Activated CD4-positive, alpha-beta memory T cell treated with anti-CD3 and anti-CD28 coated beads, Interleukin-2, amount 10 ng/mL, durations not matched to agents 7 days and 5 days (primary cell): ENCODE measurements around the gene UTF1. TPM values are rescaled to one million over a fixed set of nuclear protein-coding genes. Genes with fewer than 3 reads are reported as not detected.

Experiments
- CTCF ChIA-PET: fragments of 350-600 bp; sonication (Branson Sonifier 250); formaldehyde crosslinking; loops from one replicate; lab custom pipeline; 2021; ENCODE audit warnings: antibody characterized with exemption, inconsistent platforms; lab: Charles Lee
- POLR2A ChIA-PET: fragments of 350-600 bp; sonication (Branson Sonifier 250); formaldehyde crosslinking; loops from one replicate; lab custom pipeline; 2021; ENCODE audit warnings: antibody characterized with exemption; lab: Charles Lee
- DNase-seq: peaks from one replicate; pipeline ENCODE4 v3.0.0-alpha.2; 2020
- H3K27ac Mint-ChIP-seq: one replicate; pipeline ENCODE4 v1.8.0; 2021; ENCODE audit warnings: mild to moderate bottlenecking, mixed read lengths
- H3K27me3 Mint-ChIP-seq: one replicate; pipeline ENCODE4 v1.8.0; 2021; ENCODE audit warnings: mixed read lengths
- H3K36me3 Mint-ChIP-seq: one replicate; pipeline ENCODE4 v1.8.0; 2021; ENCODE audit warnings: low read depth, mixed read lengths
- H3K4me1 Mint-ChIP-seq: one replicate; pipeline ENCODE4 v1.8.0; 2021; ENCODE audit warnings: mixed read lengths
- H3K4me3 Mint-ChIP-seq: one replicate; pipeline ENCODE4 v1.8.0; 2021; ENCODE audit warnings: mild to moderate bottlenecking, mixed read lengths
- H3K9me3 Mint-ChIP-seq: one replicate; pipeline ENCODE4 v1.8.0; 2021; ENCODE audit warnings: mixed read lengths
- total RNA-seq, 2 experiments: library from RNA; stranded (reverse); gene quantifications; one replicate each; pipeline ENCODE4 v1.2.3, GENCODE V29; 2021

UTF1 gene
- total RNA-seq, 2 experiments from 2014 or later = not detected

DNA sequence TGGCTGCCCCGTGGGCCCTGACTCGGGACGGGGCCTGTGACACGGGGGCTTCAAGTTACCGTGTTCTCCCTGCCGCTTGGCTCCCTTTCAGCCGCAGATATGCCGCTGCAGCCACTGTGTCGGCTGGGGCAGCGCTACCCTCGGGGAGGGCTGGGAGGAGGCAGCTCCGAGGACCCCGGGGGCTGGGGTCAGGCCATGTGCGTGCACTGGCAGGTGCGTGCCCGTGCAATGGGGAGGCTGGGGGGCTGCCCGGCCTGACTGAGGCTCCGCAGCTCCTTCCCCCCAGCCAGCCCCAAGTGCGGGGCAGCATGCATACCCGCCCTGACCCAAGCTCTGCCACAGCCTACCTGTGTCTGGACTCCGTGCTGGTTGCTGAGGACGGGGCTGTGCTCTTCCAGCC, 40.8 kb upstream of the UTF1 start:
- Mint-ChIP-seq H3K4me1 (no peaks in the 10 kb centered on the region), H3K4me3 (no peak overlapping the region), H3K27me3 (peaks cover 14% of the 10 kb centered on the region), H3K9me3 (peaks cover 4% of the 10 kb centered on the region), H3K27ac (no peak overlapping the region), H3K36me3 (no peaks in the 10 kb centered on the region)
- CTCF ChIA-PET = no interaction called here
- POLR2A ChIA-PET = no interaction called here
- no peak for DNase-seq

DNA sequence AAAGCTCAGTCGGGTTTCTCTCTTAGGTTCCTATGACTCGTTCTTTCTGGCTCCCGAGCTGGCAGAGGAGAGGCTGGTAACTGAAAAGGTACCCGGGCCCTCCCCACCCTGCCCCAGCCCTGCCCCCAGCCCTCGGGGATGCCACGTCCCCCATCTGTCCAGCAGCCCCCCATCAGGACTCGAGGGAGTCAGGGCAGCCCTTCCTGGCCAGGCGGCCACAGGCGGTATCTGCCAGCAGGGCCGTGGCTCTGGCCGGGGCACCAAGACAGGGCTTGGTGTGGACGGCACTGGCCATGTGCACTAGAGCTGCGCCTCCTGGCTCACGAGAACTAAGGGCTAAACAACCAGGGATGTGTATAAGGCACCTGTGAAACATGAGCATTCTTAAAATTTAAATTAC, 40.3 kb upstream of the UTF1 start:
- ChIA-PET POLR2A (no interaction called here), CTCF (no interaction called here)
- Mint-ChIP-seq H3K36me3 (no peaks in the 10 kb centered on the region), H3K9me3 (no peaks in the 10 kb centered on the region), H3K27ac (no peak overlapping the region), H3K27me3 (peaks cover 18% of the 10 kb centered on the region), H3K4me1 (no peaks in the 10 kb centered on the region), H3K4me3 (no peak overlapping the region)
- no peak for DNase-seq

DNA sequence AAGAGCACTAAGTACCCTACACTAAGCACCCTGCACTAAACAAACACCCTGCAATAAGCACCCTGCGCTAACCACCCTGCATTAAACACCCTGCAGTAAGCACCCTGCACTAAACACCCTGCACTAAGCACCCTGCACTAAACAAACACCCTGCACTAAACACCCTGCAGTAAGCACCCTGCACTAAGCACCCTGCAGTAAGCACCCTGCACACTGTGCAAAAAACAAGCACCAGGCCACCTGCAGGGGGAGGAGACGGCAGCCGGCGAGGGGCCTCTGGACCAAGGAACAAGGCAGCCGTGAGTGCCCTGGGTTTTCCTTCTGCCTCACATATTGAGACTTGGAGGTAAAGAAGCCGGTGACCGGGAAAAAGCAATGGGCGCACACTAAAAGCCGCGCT, 39.8 kb upstream of the UTF1 start:
- H3K9me3 Mint-ChIP-seq = no peaks in the 10 kb centered on the region
- H3K27ac Mint-ChIP-seq = no peak overlapping the region
- no peak for DNase-seq
- H3K36me3 Mint-ChIP-seq = no peaks in the 10 kb centered on the region
- ChIA-PET CTCF (no interaction called here), POLR2A (no interaction called here)
- H3K4me1 Mint-ChIP-seq = no peaks in the 10 kb centered on the region
- H3K4me3 Mint-ChIP-seq = no peak overlapping the region
- peaks cover 18% of the 10 kb centered on the region for H3K27me3 Mint-ChIP-seq

DNA sequence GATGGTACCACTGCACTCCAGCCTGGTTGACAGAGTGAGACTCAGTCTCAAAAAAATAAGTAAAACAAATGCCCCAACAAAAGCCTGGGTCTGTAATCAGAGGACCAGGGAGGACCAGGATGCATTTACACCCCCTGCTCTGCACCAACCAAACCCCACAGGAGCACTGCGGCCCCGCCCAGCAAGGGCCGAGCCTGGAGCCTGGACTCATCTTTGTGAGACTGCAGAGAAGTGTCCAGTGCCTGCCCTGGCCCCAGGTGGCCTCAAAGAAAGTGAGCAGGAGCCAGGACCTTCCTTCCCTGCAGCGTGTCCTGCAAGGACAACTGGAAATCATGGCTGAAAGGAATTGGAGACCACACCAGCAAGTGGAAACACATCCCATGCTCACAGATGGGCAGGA, 38.4 kb upstream of the UTF1 start:
- Mint-ChIP-seq H3K27me3 (peaks cover 18% of the 10 kb centered on the region), H3K4me1 (no peaks in the 10 kb centered on the region), H3K36me3 (no peaks in the 10 kb centered on the region), H3K9me3 (no peaks in the 10 kb centered on the region), H3K27ac (no peak overlapping the region), H3K4me3 (no peak overlapping the region)
- DNase-seq = no peak
- ChIA-PET POLR2A (no interaction called here), CTCF (no interaction called here)

DNA sequence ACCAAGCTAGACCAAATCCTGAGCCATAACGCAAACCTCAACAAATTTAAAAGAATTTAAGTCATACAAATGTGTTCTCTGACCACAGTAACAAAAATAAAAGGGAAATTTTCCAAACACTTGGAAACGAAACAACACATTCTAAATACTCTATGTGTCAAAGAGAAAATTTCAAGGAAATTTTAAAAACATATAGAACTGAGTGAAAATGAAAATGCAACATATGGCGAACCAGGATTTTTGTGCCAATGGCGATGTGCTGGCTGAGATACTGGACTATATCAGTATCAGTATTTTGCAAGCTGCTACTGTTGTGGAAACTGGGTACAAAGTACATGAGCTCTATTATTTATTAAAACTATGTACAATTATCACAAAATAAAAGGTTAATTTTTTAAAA, 35.9 kb upstream of the UTF1 start:
- Mint-ChIP-seq H3K4me1 (no peaks in the 10 kb centered on the region), H3K9me3 (no peaks in the 10 kb centered on the region), H3K36me3 (no peaks in the 10 kb centered on the region), H3K4me3 (no peak overlapping the region), H3K27ac (no peak overlapping the region), H3K27me3 (peaks cover 18% of the 10 kb centered on the region)
- ChIA-PET CTCF (no interaction called here), POLR2A (no interaction called here)
- DNase-seq = no peak

DNA sequence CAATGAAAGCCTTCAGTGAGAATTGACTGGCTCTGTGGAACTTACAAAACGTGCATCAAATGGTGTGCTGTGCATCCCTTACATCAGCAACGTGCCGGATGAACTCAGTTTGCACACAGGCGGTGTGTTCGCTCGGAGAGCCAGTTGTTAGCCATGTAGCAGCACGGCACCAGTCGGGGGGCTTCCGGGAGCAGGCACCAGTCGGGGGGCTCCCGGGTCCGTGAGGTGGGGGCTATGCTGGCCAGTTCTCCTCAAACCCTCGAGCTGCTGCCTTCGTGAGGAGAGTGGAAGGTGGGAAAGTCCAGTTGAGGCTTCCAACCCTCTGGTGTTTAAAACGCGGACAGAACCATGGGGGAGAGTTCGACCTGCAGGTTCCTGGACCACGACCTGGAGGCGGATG, 34.9 kb upstream of the UTF1 start:
- no peak overlapping the region for H3K4me3 Mint-ChIP-seq
- DNase-seq = no peak
- H3K27ac Mint-ChIP-seq = no peak overlapping the region
- no peaks in the 10 kb centered on the region for H3K4me1 Mint-ChIP-seq
- H3K36me3 Mint-ChIP-seq = no peaks in the 10 kb centered on the region
- POLR2A ChIA-PET = no interaction called here
- CTCF ChIA-PET = no interaction called here
- H3K27me3 Mint-ChIP-seq = peaks cover 18% of the 10 kb centered on the region
- H3K9me3 Mint-ChIP-seq = no peaks in the 10 kb centered on the region

DNA sequence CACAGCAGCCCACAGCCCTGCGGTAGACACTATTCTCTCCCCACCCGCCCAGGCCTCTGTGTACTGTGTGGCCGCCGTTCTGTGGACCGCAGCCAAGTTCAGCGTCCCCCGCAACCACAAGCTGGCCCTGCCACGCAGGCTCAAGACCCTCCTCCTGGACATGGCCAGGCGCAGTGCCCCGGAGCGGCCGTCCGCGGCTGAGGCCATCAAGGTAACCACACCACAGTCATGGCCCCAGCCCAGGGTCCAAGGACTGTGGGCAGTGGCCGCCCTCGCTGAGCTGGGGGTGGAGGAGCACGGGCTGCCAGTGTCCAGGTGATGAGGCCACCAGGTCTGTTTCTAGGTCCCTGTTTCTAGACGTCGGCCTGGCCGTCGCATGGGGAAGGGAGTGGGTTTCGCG, 34.4 kb upstream of the UTF1 start:
- H3K9me3 Mint-ChIP-seq = no peaks in the 10 kb centered on the region
- no peak for DNase-seq
- ChIA-PET CTCF (no interaction called here), POLR2A (no interaction called here)
- no peaks in the 10 kb centered on the region for H3K36me3 Mint-ChIP-seq
- H3K27me3 Mint-ChIP-seq = peaks cover 18% of the 10 kb centered on the region
- H3K4me3 Mint-ChIP-seq = no peak overlapping the region
- H3K4me1 Mint-ChIP-seq = no peaks in the 10 kb centered on the region
- H3K27ac Mint-ChIP-seq = no peak overlapping the region

DNA sequence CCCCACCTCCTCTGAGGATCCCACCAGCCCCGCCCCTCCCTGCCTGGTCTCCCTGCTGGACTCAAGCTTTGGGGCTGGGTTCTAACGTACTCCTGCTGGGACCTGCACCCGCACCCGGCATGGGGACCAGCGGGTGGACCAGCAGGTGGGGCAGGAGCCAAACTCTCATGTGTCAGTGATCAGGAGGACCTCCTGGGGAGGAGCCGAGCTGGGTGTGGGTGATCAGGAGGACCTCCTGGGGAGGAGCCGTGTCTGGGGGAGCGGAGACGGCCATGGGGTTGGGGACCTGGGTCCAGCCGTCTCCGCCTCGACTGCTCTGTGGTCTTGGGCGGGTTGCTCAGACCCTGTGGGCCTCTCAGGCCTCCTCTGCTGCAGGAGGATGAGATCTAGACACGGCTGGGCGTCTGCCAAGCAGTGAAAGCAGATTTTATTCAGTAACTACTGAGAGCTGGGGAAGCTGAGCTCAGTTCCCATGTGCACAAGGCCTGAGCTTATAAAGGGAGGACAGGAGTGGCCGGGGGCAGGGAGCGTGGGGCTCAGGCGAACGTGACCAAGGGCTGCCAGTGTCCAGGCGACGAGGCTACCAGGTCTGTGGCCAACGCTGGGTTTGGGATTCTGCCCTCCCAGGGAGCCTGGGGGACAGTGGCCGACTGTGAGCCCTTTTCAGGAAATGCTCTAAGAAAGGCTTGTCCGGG, 33.6 kb upstream of the UTF1 start:
- Mint-ChIP-seq H3K27me3 (peaks cover 18% of the 10 kb centered on the region), H3K27ac (no peak overlapping the region), H3K4me3 (no peak overlapping the region), H3K4me1 (no peaks in the 10 kb centered on the region), H3K36me3 (no peaks in the 10 kb centered on the region), H3K9me3 (no peaks in the 10 kb centered on the region)
- ChIA-PET POLR2A (no interaction called here), CTCF (interaction anchor here (1.5 kb wide), 1 partner anchor 53 kb away, joined by 3 read pairs; no protein-coding TSS in a partner anchor)
- no peak for DNase-seq

DNA sequence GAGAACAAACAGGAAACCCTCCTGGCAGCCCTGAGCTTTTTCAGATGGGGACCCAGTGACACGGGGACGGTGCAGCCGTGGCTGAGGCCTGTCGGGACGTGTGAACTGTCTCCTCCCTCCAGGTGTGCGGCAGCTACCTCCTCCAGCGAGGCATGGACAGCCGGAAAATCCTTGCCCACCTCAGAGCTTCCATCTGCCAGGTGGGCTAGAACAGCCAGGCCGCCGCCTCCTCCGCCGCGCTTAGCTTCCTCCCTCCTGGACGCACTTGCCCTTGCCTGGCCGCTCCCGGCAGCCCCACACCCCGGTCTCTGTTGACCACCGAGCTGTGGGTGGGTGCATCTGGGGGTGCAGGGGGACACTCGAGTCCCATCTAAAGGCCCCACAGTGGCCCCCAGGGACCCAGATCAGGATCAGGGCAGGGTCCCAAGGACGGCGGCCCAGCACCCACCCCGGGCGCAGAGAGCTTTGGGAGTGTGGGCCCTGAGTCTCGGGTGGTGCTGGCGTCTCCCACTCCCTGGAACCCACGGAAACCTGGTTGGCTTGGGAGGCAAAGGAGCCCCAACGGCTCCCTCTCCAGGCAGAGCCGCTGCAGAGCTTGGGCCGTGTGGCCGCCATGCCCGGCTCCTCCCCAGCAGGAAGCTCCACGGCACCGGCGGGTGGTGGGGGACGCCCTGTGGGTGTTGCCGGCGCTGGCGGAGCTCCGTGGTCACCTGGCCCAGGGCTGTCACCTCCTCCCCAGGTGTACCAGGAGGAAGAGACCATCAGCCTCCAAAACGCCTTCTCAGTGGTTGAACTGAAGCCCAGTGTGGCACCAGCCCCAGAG, 32.9 kb upstream of the UTF1 start:
- peaks cover 14% of the 10 kb centered on the region for H3K27me3 Mint-ChIP-seq

DNA sequence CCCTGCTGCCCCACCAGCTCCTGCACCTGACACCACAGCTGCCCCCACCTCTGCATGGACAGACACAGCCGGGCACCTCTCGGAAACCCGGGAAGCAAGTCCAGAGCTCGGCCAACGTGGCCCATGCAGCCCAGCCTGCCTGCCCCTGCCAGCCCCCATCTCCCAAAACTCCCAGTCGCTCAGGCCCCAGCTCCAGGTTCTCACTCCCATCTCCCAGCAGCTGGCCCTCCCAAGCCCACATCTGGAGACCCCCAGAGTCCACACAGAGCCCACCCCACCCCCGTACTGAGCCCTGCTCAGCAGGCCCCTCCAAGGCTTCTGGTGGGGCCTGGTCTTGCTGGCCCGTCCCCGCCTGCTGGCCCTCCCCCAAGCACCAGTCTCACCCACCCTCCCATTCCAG, 32.2 kb upstream of the UTF1 start:
- peaks cover 10% of the 10 kb centered on the region for H3K27me3 Mint-ChIP-seq
- no peaks in the 10 kb centered on the region for H3K36me3 Mint-ChIP-seq
- H3K9me3 Mint-ChIP-seq = no peaks in the 10 kb centered on the region
- H3K4me3 Mint-ChIP-seq = no peak overlapping the region
- ChIA-PET CTCF (interaction anchor here (1.5 kb wide), 1 partner anchor 54 kb away, joined by 3 read pairs; no protein-coding TSS in a partner anchor), POLR2A (no interaction called here)
- DNase-seq = no peak
- no peaks in the 10 kb centered on the region for H3K4me1 Mint-ChIP-seq
- H3K27ac Mint-ChIP-seq = no peak overlapping the region

More for the DNA sequence above, 32.9 kb upstream of the UTF1 start:
- H3K27ac Mint-ChIP-seq = no peak overlapping the region
- H3K36me3 Mint-ChIP-seq = no peaks in the 10 kb centered on the region
- H3K4me1 Mint-ChIP-seq = no peaks in the 10 kb centered on the region
- CTCF ChIA-PET = interaction anchor here (1.5 kb wide), 1 partner anchor 54 kb away, joined by 3 read pairs; no protein-coding TSS in a partner anchor
- POLR2A ChIA-PET = no interaction called here
- DNase-seq = no peak
- H3K4me3 Mint-ChIP-seq = no peak overlapping the region
- H3K9me3 Mint-ChIP-seq = no peaks in the 10 kb centered on the region

DNA sequence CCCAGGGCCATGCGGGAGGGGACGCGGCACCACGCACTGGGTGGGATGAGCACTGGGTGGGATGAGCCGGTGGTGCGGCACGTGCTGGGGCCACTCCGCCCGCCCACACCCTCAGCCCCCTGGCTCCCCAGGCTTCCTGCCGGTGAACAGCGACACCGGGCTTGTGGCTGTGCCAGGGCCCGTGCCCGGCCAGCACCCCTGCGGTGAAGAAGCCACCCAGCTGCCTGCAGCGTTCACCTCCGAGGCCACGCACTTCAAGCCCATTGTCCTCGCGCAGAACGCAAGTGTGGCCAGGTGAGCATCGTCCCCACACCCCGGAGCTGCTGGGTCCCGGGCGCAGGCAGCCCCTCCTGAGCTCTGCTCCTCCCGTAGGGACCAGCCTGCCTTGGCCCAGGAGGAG, 31.8 kb upstream of the UTF1 start:
- no peak for DNase-seq
- Mint-ChIP-seq H3K9me3 (no peaks in the 10 kb centered on the region), H3K27me3 (peaks cover 10% of the 10 kb centered on the region), H3K36me3 (no peaks in the 10 kb centered on the region), H3K4me1 (no peaks in the 10 kb centered on the region), H3K4me3 (no peak overlapping the region), H3K27ac (no peak overlapping the region)
- ChIA-PET CTCF (no interaction called here), POLR2A (no interaction called here)

DNA sequence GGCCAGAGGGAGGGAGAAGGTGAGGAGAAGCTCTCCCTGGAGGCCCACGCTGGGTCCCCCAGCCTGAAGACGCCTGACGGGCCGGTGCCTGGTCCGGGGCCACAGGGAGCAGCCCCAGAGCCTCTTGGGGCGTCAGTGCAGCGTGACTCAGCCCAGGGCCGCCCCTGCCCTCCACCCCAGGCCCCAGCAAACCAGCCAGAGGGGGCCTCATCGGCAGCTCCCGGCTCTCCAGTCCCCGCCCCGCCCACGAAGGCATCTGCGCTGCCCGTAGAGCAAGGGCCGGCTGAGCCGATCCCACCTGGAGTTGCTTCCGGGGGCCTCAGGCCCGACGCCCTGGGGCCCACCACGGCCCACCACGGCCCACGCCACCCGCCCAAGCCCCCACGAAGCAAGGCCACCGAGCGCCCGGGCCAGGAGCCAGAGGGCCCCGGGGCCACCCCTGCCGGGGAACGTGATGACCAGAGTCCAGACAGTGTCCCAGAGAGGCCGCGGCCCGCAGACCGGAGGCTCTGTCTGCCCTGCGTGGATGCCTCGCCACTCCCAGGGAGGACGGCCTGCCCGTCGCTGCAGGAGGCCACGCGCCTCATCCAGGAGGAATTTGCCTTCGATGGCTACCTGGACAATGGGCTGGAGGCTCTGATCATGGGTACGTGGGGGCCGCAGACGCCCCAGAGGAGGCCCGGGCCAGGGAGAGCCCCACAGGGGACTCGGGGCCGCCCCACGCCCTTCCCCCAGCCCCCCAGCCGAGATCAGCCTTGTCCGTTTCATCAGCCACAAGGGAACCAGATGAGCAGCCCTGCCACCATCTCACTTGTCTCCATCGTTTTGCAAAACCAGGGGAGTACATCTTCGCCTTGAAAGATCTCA, 31.2 kb upstream of the UTF1 start:
- Mint-ChIP-seq H3K9me3 (no peaks in the 10 kb centered on the region), H3K36me3 (no peaks in the 10 kb centered on the region)
- CTCF ChIA-PET = no interaction called here

DNA sequence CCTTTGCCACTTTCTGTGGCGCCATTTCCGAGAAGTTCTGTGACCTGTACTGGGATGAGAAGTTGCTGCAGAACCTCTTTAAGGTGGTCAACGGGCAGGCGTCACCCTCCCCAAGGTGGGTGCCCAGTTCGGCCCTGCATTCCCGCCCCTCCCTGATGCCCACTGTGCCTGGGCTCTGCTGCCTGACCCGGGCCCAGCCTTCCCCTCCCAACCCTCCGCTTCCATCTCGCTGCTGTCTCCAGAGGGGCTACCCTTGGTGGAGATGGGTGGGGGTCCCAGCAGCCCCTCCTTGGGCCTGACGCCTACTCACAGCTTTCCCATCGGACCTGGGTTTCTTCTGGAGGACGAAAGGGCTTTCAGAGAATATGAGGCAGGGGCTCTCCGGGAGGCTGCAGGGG, 30.5 kb upstream of the UTF1 start:
- Mint-ChIP-seq H3K4me3 (no peak overlapping the region), H3K36me3 (no peaks in the 10 kb centered on the region), H3K27me3 (peaks cover 2% of the 10 kb centered on the region), H3K4me1 (no peaks in the 10 kb centered on the region), H3K27ac (no peak overlapping the region), H3K9me3 (no peaks in the 10 kb centered on the region)
- POLR2A ChIA-PET = no interaction called here
- DNase-seq = no peak
- CTCF ChIA-PET = no interaction called here

More for the DNA sequence above, 31.2 kb upstream of the UTF1 start:
- Mint-ChIP-seq H3K27ac (no peak overlapping the region), H3K4me3 (no peak overlapping the region), H3K4me1 (no peaks in the 10 kb centered on the region), H3K27me3 (peaks cover 4% of the 10 kb centered on the region)
- no peak for DNase-seq
- POLR2A ChIA-PET = no interaction called here
